ENCODE results near the gene LEFTY2.

LEFTY2 gene

GRCh38 chr1:225918280-225918679, 22.7 kb downstream of the LEFTY2 start:
- H4K20me1 ChIP-seq (ENCODE audit: insufficient read depth, low read length, poor library complexity, severe bottlenecking) = peaks cover 18% of the 10 kb centered on the region
- no peaks in the 10 kb centered on the region for H3K9me2 ChIP-seq (replicated peaks; ENCODE audit: low read depth, low read length)
- peaks cover 36% of the 10 kb centered on the region for H3K4me1 ChIP-seq (ENCODE audit: insufficient read depth, low read length, poor library complexity, severe bottlenecking)
- H3K4me2 ChIP-seq (ENCODE audit: low read depth, low read length, poor library complexity, severe bottlenecking) = no peak overlapping the region
- H3K36me3 ChIP-seq (ENCODE audit: insufficient read depth, low read length) = peaks cover 6% of the 10 kb centered on the region; the same call in 1 of the 2 replicates
- no peak overlapping the region for H3K4me3 ChIP-seq (ENCODE audit: low read length, poor library complexity, severe bottlenecking)
- no peaks in the 10 kb centered on the region for H3K9me3 ChIP-seq (ENCODE audit: insufficient read depth, low read depth, low read length)
- H3K27me3 ChIP-seq (ENCODE audit: insufficient read depth, low read length, poor library complexity, severe bottlenecking) = no peaks in the 10 kb centered on the region
- no peaks in the 10 kb centered on the region for H3F3A ChIP-seq (ENCODE audit: low read depth)
- H2AFZ ChIP-seq (ENCODE audit: low read length) = no peak overlapping the region
- TF ChIP-seq CTCF (conservative IDR thresholded peaks at IDR 0.05; ENCODE audit: low read length) = no peak
- TF ChIP-seq EZH2phosphoT487 (IDR thresholded peaks at IDR 0.05; ENCODE audit: borderline replicate concordance) = no peak
- H3K79me2 ChIP-seq (ENCODE audit: insufficient read depth, low read length) = peaks cover 29% of the 10 kb centered on the region
- H3K9ac ChIP-seq (ENCODE audit: low read depth, low read length, poor library complexity, severe bottlenecking) = no peak overlapping the region

- H3K27me3 ChIP-seq (ENCODE audit: insufficient read depth, low read length, poor library complexity, severe bottlenecking) = no peaks in the 10 kb centered on the region
- H3K36me3 ChIP-seq (ENCODE audit: insufficient read depth, low read length) = peaks cover 6% of the 10 kb centered on the region; the same call in 1 of the 2 replicates
- no peak overlapping the region for H2AFZ ChIP-seq (ENCODE audit: low read length)
- H3K9me3 ChIP-seq (ENCODE audit: insufficient read depth, low read depth, low read length) = no peaks in the 10 kb centered on the region
- no peaks in the 10 kb centered on the region for H3K9me2 ChIP-seq (replicated peaks; ENCODE audit: low read depth, low read length)
- H4K20me1 ChIP-seq (ENCODE audit: insufficient read depth, low read length, poor library complexity, severe bottlenecking) = peaks cover 11% of the 10 kb centered on the region
- no peak overlapping the region for H3K4me2 ChIP-seq (ENCODE audit: low read depth, low read length, poor library complexity, severe bottlenecking)
- H3K79me2 ChIP-seq (ENCODE audit: insufficient read depth, low read length) = peaks cover 22% of the 10 kb centered on the region
- no peaks in the 10 kb centered on the region for H3F3A ChIP-seq (ENCODE audit: low read depth)
- H3K4me1 ChIP-seq (ENCODE audit: insufficient read depth, low read length, poor library complexity, severe bottlenecking) = peaks cover 29% of the 10 kb centered on the region
- H3K4me3 ChIP-seq (ENCODE audit: low read length, poor library complexity, severe bottlenecking) = no peak overlapping the region
- TF ChIP-seq EZH2phosphoT487 (IDR thresholded peaks at IDR 0.05; ENCODE audit: borderline replicate concordance) (no peak), CTCF (conservative IDR thresholded peaks at IDR 0.05; ENCODE audit: low read length) (no peak)
- no peak overlapping the region for H3K9ac ChIP-seq (ENCODE audit: low read depth, low read length, poor library complexity, severe bottlenecking)
Observed at GRCh38 chr1:225917536-225917935, 23.5 kb downstream of the LEFTY2 start.

GRCh38 chr1:225917101-225917500, 23.9 kb downstream of the LEFTY2 start:
- no peaks in the 10 kb centered on the region for H3F3A ChIP-seq (ENCODE audit: low read depth)
- no peak overlapping the region for H3K4me2 ChIP-seq (ENCODE audit: low read depth, low read length, poor library complexity, severe bottlenecking)
- no peaks in the 10 kb centered on the region for H3K9me3 ChIP-seq (ENCODE audit: insufficient read depth, low read depth, low read length)
- H3K4me1 ChIP-seq (ENCODE audit: insufficient read depth, low read length, poor library complexity, severe bottlenecking) = peaks cover 24% of the 10 kb centered on the region
- H3K9me2 ChIP-seq (replicated peaks; ENCODE audit: low read depth, low read length) = no peaks in the 10 kb centered on the region
- no peak overlapping the region for H3K9ac ChIP-seq (ENCODE audit: low read depth, low read length, poor library complexity, severe bottlenecking)
- no peak overlapping the region for H3K4me3 ChIP-seq (ENCODE audit: low read length, poor library complexity, severe bottlenecking)
- TF ChIP-seq EZH2phosphoT487 (IDR thresholded peaks at IDR 0.05; ENCODE audit: borderline replicate concordance) (no peak), CTCF (conservative IDR thresholded peaks at IDR 0.05; ENCODE audit: low read length) (no peak)
- H2AFZ ChIP-seq (ENCODE audit: low read length) = no peak overlapping the region
- peaks cover 17% of the 10 kb centered on the region for H3K79me2 ChIP-seq (ENCODE audit: insufficient read depth, low read length)
- H3K36me3 ChIP-seq (ENCODE audit: insufficient read depth, low read length) = peaks cover 6% of the 10 kb centered on the region; the same call in 1 of the 2 replicates
- H3K27me3 ChIP-seq (ENCODE audit: insufficient read depth, low read length, poor library complexity, severe bottlenecking) = no peaks in the 10 kb centered on the region
- peaks cover 7% of the 10 kb centered on the region for H4K20me1 ChIP-seq (ENCODE audit: insufficient read depth, low read length, poor library complexity, severe bottlenecking)

Data from Loucy (cell line).